ENCODE results near the gene RAD51B.

DNA sequence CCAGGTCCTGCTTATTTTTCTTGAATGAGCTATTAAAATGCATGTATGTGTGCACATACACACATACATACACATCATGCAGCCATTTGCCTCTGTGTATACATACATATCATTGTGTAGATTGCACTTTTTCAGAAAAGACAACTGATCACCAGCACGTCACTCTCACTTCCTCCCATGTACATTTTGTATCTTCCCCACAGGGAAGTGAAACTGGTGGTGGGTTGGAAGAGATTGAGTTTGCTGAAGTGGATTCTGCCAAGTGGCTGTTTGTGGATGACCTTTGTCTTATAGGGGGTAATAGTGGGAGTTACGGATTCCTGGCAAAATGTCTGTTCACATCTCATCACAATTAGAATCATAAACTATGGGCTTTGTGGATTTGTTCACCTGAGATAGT is 448.6 kb downstream of the RAD51B start:
- TF ChIP-seq, protein P1, sequence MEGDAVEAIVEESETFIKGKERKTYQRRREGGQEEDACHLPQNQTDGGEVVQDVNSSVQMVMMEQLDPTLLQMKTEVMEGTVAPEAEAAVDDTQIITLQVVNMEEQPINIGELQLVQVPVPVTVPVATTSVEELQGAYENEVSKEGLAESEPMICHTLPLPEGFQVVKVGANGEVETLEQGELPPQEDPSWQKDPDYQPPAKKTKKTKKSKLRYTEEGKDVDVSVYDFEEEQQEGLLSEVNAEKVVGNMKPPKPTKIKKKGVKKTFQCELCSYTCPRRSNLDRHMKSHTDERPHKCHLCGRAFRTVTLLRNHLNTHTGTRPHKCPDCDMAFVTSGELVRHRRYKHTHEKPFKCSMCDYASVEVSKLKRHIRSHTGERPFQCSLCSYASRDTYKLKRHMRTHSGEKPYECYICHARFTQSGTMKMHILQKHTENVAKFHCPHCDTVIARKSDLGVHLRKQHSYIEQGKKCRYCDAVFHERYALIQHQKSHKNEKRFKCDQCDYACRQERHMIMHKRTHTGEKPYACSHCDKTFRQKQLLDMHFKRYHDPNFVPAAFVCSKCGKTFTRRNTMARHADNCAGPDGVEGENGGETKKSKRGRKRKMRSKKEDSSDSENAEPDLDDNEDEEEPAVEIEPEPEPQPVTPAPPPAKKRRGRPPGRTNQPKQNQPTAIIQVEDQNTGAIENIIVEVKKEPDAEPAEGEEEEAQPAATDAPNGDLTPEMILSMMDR (IDR thresholded peaks at IDR 0.05 in 2 of 3, conservative IDR thresholded peaks at IDR 0.05 in 1 of 3; ENCODE audit: borderline replicate concordance in 1 of 3, insufficient read depth in 1 of 3, low read depth in 2 of 3, low read length in 2 of 3), result no peak
- TF ChIP-seq POLR2A (IDR thresholded peaks at IDR 0.05; ENCODE audit: borderline replicate concordance, extremely low read depth, insufficient read depth, insufficient read length), result no peak
- TF ChIP-seq JUND (IDR thresholded peaks at IDR 0.05), result no peak
- TF ChIP-seq, protein P2, sequence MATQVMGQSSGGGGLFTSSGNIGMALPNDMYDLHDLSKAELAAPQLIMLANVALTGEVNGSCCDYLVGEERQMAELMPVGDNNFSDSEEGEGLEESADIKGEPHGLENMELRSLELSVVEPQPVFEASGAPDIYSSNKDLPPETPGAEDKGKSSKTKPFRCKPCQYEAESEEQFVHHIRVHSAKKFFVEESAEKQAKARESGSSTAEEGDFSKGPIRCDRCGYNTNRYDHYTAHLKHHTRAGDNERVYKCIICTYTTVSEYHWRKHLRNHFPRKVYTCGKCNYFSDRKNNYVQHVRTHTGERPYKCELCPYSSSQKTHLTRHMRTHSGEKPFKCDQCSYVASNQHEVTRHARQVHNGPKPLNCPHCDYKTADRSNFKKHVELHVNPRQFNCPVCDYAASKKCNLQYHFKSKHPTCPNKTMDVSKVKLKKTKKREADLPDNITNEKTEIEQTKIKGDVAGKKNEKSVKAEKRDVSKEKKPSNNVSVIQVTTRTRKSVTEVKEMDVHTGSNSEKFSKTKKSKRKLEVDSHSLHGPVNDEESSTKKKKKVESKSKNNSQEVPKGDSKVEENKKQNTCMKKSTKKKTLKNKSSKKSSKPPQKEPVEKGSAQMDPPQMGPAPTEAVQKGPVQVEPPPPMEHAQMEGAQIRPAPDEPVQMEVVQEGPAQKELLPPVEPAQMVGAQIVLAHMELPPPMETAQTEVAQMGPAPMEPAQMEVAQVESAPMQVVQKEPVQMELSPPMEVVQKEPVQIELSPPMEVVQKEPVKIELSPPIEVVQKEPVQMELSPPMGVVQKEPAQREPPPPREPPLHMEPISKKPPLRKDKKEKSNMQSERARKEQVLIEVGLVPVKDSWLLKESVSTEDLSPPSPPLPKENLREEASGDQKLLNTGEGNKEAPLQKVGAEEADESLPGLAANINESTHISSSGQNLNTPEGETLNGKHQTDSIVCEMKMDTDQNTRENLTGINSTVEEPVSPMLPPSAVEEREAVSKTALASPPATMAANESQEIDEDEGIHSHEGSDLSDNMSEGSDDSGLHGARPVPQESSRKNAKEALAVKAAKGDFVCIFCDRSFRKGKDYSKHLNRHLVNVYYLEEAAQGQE (IDR thresholded peaks at IDR 0.05; ENCODE audit: low read depth), result no peak
- no peak for TF ChIP-seq SP1 (IDR thresholded peaks at IDR 0.05; ENCODE audit: low read depth)
- no peak for TF ChIP-seq RAD21 (IDR thresholded peaks at IDR 0.05; ENCODE audit: low read depth)
- TF ChIP-seq, protein P3, sequence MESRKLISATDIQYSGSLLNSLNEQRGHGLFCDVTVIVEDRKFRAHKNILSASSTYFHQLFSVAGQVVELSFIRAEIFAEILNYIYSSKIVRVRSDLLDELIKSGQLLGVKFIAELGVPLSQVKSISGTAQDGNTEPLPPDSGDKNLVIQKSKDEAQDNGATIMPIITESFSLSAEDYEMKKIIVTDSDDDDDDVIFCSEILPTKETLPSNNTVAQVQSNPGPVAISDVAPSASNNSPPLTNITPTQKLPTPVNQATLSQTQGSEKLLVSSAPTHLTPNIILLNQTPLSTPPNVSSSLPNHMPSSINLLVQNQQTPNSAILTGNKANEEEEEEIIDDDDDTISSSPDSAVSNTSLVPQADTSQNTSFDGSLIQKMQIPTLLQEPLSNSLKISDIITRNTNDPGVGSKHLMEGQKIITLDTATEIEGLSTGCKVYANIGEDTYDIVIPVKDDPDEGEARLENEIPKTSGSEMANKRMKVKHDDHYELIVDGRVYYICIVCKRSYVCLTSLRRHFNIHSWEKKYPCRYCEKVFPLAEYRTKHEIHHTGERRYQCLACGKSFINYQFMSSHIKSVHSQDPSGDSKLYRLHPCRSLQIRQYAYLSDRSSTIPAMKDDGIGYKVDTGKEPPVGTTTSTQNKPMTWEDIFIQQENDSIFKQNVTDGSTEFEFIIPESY (IDR thresholded peaks at IDR 0.05; ENCODE audit: extremely low read depth, insufficient replicate concordance, low read length), result no peak
- no peak for TF ChIP-seq EZH2 (IDR thresholded peaks at IDR 0.05)
- TF ChIP-seq, protein P4, sequence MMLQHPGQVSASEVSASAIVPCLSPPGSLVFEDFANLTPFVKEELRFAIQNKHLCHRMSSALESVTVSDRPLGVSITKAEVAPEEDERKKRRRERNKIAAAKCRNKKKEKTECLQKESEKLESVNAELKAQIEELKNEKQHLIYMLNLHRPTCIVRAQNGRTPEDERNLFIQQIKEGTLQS (IDR thresholded peaks at IDR 0.05), result no peak
- no peak for TF ChIP-seq YY1 (IDR thresholded peaks at IDR 0.05; ENCODE audit: extremely low read depth, insufficient replicate concordance, low read depth, low read length)

Measured in HCT116 (cell line).